HG02973 (cell line): Measurements from ENCODE around the gene FSCN2.
A peak's percentile ranks its signal among the peaks of the same experiment; 100 is the strongest.

Source experiments
- ATAC-seq: cut with Tn5 transposase; IDR thresholded peaks from one replicate; pipeline ENCODE4 v1.9.1; 2021; ENCODE audit warnings: moderate library complexity; ENCODE audit not compliant: unreplicated experiment

The FSCN2 gene

GRCh38 chr17:81511804-81512561 is 16.2 kb upstream of the FSCN2 start:
- ATAC-seq: no peak

DNA sequence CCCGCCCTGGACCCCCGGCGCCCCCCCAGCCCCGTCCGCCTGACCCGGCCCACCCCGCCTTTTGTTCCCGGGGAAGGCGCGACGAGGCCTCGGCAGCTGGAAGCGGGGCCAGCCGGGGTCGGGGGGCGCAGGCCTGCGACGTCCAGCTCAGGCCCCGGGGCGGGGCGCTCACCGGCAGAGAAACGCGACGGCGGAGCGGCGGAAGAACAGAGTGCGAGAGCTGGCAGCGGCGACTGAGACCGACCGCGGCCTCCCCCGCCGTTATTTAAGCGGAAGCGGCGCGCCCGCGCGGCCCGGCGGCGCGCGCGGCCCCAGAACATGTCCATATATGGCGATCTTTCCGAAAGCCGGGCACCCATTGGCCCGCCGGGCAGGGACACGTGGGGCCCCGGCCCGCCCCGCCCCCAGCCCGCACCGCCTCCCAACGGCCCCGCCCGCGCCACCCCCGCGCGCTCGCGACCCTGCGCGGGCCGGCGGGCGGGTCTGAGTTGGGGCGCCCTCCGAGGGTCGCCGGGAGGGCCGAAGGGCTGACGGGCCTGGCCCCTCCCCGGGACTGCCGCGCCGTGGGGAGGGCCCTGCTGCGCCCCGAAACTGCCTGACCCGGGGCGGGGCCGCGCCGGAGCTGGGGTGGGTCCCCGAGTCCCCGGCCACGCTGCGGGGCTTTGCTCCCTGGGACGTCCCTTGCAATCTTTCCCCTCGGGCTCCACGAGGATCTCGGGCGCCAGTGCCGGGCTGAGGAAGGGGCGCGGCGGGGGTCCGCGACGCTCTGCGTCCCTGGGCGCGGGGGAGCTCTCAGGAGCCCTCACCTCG is 15.4 kb upstream of the FSCN2 start, which contains the start of gene ACTG1:
ACTG1 (minus strand) TSS at position 238 of the 810 bp plus-strand sequence. CDS start 445 bp downstream, outside the sequence.
- no peak for ATAC-seq

DNA sequence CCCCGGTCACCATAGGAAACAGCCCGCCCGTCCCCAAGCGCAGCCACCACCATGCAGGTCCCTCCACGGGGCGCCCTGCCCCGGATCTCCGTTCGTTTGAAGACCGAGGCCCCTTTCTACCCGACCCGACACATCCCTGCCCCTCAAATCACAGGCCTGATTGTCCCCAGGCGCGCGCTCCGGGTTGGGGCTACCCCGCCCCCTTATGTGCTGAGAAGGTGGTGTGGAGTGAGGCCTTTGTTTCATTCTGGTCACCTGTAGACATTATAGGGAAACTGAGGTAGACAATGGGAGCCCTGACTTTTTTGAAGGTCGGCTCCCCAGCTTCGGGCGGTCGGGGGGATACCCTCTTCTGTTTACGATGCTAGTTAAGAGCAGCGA is 14.8 kb upstream of the FSCN2 start:
- no peak for ATAC-seq

- no peak for ATAC-seq
Measured at GRCh38 chr17:81513753-81514488, 14.3 kb upstream of the FSCN2 start.

DNA sequence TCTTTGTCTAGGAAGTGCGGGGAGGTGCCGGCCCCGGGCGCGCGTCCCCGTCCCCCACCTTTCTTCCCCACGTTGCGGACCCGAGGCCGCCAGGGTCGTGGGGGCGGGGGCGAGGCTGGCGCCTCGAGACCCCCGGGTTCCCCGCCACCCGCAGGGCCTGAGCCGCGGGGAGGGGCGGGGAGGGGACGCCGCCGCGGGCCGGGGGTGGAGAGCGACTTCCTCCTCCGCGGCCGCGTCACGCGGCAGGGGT is 13.8 kb upstream of the FSCN2 start:
- ATAC-seq: no peak

DNA sequence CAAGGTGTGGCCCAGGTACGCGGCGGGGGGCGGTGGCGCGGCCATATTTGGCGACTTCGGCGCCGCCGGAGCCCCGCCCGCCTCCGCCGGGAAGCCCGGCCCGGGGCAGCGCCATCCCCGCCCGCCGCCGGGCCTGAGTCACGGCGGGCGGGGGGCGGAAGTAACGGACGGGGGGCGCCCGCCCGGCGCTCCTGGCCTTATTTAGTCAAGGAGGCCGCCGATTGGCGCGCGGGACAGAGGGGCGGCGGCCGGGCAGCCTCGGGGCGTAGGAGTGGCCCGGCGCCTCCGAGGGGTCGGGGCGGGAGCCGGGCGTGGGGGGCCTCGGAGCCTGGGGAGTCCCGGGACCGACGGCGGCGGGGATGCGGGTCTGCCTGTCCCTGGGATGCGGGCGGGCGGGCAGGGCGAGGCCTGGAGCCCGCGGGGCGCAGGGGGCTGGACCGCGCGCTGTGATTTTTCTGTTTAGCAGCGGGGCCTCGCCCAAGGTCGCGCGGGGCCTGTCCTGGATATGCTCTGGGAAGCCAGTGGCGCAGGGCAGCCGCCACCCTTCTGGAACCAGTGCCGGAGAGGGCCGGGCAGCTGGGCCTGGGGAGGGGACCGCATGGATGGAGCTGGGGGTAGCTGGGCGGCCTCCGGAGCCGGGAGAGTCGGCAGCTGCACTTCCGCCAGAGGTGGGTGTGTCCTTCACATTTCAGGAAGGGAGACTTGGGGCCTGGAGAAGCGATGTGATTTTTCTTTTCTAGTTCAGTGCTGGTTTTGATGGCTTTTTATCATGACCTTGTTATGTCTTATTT is 13.2 kb upstream of the FSCN2 start:
- ATAC-seq: no peak

GRCh38 chr17:81515530-81516041 is 12.6 kb upstream of the FSCN2 start:
- ATAC-seq: no peak

DNA sequence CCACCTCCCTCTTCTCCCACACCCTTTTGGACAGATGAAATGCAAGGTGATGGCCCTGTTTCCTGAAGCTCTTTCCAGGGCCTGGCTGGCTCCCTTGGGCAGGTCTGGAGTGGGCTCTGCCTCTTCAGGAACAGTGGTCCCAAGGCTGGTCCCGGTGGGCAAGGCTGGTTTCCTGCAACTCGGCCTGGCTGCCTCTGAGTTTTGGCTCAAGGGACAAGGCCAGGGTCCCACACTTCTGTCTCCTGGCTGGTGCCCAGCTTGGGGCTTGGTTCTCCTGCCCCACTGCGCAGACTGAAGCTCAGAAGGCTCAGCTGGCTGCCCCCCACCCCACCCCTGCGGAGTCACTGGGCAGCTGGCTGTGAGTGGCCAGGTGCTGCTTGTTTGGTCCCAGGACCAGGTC is 11.7 kb upstream of the FSCN2 start:
- no peak for ATAC-seq

DNA sequence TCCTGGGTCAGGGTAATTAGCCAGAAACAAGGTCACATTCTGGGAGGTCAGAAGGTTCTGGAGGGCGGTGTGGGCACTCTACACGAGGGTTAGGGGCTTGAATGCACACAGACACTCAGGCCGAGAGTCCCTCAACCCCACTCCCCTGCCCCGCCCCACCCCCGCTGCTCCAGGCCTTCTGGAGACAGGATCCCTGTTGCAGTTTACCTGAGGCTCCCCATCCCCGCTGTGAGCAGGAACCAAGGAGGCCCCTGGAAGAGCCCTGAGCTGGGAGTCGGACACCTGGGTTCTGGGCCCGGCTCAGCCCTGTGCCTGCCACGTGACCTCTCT is 11.2 kb upstream of the FSCN2 start:
- no peak for ATAC-seq

DNA sequence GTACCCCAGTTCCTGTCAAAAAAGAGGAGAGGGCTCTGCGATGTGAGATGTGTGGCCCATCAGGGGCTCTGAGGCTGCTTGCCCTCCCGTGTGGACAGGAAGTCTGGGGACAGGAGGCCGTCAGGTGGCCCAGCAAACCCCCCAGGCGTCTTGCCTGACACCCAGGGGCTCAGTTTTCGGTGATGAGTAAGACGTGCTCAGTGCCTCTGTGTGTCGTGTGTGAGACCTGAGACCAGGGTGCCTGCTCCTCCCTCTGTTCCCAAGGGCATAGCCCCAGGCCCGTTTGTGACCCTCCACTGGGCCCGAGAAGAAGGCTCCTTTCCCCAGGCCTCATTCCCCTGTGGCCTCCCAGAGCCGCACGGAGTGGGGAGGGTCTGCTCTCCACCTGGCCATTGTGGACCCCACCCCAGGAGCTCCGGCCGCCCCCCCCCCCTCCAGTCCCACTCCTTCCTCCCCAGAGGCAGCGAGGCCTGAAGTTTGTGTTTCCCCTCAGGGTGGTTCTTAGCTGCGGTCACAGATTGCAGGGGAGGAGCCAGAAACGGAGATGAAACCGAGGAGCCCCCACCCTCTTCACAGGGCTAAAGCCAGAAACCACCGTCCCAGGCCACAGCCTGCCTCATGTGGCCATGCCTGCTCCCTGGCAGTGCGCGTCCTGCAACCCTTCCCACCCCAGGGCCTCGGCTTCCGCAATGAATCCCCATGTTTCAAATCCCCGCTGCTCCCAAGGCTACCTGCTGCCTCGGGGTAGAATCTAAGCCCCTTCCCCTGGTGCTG is 10.7 kb upstream of the FSCN2 start:
- peak; percentile 27 for ATAC-seq

DNA sequence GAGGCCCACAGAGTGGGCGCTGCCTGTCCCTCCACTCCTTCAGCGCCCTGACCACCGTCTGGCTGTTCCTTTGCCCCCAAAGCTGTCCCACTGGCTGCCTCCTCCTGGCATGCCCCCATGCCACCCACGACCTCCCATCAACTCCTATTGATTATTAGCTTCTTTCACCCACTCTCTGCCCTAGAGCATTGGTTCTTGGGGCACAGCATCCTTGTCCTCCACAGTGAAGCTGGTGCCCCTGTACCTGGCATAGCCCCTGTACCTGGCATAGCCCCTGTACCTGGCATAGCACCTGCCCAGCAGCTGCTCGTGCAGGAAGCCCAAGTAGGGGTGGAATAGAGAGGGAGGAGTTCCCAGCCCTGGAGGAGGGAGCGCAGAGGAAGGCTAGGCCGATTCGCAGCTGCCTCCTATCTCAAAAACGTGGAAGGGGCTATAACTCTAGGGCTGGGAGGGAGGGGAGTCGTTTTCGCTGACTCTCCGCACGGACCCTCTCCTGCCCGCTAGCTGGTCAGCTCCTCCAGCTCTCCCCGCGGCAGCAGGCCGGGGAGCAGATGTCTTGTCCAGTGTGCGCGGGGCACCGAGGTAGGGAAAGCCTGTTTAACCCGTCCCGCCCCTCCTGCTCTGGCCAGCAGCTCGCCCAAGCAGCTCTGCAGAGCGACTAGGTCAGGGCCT is 9.9 kb upstream of the FSCN2 start:
- ATAC-seq: no peak

DNA sequence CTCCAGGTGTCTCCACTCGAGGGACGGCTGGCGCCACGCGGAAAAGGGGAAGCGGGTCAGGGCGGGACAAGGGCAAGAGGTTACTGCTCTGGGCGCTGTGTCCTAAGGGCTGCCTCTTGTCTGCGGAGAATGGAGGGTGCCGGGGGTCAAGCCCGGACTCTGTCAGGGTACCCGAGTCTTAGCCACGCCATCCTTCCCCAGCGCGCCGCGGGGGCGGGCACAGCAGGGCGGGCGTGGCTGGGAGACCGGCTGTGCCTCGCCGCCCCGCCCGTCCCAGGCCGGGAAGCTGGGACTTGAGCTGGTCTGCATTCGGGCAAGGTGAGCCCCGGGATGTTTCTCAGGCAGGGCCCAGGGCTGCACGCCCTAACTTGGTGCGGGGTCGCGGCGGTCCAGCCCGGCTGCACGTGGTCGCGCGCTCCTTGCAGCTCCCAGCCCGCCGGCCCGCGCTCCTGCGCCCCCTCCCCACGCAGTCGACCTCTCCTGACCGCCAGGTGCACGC is 9.3 kb upstream of the FSCN2 start:
- ATAC-seq: no peak

- no peak for ATAC-seq
Measured at GRCh38 chr17:81519284-81520020, 8.7 kb upstream of the FSCN2 start.

- no peak for ATAC-seq
Measured at GRCh38 chr17:81520021-81520901, 7.9 kb upstream of the FSCN2 start.

DNA sequence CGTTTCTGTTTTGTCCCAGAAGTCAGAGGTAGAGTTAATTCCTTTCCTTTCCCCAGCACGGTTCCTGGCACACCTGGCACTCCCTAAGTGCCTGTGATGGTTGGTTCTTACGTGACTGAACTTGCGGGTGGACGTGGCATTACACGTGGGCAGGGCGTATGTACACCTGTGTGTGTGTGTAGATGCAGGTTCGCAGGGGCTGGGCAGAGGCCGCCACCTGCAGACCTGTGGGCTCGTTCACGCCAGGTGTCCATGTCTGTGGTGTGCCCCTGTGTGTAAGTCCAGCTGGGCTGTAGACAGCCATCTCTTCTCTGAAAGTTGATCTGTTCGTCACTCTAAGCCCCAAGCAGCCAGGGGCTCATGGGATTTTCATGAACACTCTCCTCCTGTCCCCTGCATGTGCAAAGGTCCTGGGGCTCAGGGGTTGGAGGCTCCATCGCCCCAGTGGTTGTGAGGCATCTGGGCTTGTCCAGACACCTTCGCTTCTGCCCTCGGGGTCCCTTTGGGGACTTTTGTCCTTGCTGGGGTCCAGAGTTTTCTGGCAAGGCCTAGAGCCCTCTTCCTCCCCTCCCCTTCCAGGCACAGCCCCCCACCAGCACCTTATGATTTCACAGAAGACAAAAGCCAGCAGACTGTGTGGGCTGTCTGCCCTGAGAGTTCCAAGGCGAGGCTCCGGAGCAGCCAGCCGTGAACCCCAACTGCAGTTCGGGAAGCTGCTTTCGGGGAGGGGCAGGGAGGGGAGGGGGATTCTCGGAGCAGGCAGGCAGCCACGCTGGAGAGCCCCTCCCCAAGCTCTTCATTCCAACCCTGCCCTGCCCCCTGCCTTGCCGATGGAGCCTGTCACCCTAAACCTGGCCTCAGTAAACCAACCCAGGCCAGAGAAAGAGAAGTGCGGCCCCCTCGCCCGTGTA is 5.4 kb upstream of the FSCN2 start:
- no peak for ATAC-seq

DNA sequence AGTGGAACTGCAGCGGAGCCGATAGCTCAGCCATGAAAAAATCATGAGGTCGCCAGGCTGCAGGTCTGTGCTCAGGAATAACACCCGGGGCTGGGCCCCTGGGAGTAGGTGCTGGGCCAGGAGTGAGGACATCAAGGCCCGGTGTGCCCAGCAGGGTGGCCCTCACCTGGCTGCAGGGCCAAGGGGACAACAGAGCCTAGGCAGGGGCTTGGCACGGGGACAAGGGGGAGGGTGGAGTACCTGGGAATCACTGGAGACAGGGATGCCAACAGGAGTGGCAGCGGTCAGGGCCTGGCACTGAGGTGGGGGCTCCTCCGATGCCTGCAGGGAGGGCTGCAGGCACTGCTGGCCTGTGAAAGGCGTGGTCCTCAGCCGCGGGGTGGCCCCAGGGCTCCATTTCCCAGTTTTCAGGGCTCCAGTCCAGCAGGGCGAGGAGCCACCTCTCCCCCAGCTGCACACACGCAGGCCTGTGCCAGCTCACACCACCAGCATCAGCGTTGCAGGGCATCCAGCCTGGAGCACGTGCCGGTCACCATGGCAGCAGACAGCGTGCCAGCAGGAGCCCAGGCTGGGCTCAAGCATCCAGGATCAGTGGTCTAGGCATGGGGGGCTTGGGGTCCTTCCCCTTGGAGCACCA is 4.7 kb upstream of the FSCN2 start:
- no peak for ATAC-seq
